ENCODE measurements around the gene GYG1.

DNA sequence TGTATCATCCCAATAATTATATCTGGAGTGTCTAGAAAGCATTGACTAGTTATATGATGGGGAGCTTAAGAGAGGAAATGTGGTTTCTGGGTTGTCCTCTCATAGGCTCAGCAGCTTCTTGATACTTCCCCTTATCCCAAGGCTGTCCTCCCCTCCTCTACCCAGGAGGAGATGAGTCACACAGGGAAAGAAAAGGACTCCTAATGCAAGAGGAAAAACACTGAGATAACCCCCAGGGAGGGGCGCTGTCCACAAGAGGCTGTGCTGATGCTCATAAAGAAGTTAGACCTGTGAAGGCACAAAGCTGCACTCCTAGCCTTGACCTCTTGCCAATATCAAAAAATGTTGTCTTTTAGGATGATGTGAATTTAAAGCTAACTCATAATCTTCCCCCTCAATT, 28.8 kb upstream of the GYG1 start:
- TF ChIP-seq, protein P1, sequence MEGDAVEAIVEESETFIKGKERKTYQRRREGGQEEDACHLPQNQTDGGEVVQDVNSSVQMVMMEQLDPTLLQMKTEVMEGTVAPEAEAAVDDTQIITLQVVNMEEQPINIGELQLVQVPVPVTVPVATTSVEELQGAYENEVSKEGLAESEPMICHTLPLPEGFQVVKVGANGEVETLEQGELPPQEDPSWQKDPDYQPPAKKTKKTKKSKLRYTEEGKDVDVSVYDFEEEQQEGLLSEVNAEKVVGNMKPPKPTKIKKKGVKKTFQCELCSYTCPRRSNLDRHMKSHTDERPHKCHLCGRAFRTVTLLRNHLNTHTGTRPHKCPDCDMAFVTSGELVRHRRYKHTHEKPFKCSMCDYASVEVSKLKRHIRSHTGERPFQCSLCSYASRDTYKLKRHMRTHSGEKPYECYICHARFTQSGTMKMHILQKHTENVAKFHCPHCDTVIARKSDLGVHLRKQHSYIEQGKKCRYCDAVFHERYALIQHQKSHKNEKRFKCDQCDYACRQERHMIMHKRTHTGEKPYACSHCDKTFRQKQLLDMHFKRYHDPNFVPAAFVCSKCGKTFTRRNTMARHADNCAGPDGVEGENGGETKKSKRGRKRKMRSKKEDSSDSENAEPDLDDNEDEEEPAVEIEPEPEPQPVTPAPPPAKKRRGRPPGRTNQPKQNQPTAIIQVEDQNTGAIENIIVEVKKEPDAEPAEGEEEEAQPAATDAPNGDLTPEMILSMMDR (IDR thresholded peaks at IDR 0.05), result no peak
- TF ChIP-seq POLR2A (IDR thresholded peaks at IDR 0.05), result no peak

Data from lower leg skin (tissue), 3 donors.